Panc1 (cell line): ENCODE results near the gene RIMKLA. TPM values are rescaled to one million over a fixed set of nuclear protein-coding genes. Genes with fewer than 3 reads are reported as not detected.

Experiments used
- ATAC-seq: fragments of 200-7000 bp; cut with Tn5 transposase; 2 replicates; pipeline ENCODE4 v1.9.1; 2020; ENCODE audit warnings: mild to moderate bottlenecking, moderate library complexity
- BruUV-seq: library from RNA; stranded (reverse); fragments of 400-500 nt; replicated peaks from 2 replicates; lab custom pipeline; 2021; lab: Mats Ljungman, UMichigan
- CTCF ChIA-PET: fragments of 300-600 bp; sonication (Branson Sonifier 250); formaldehyde crosslinking; loops from one replicate; lab custom pipeline; 2022; ENCODE audit warnings: antibody characterized with exemption; lab: Charles Lee
- POLR2A ChIA-PET: fragments of 300-600 bp; sonication (Branson Sonifier 250); formaldehyde crosslinking; loops from one replicate; lab custom pipeline; 2022; ENCODE audit warnings: antibody characterized with exemption; lab: Charles Lee
- DNase-seq: peaks from one replicate; pipeline ENCODE4 v3.0.0-alpha.2; 2010; ENCODE audit warnings: low read depth, low spot score
- H3K27ac ChIP-seq: 2 replicates; pipeline ENCODE4 v1.5.1; 2011; ENCODE audit warnings: mild to moderate bottlenecking, low read length, inconsistent platforms
- H3K27me3 ChIP-seq: fragments of 200-500 bp; sonication (Bioruptor generic); 2 replicates; pipeline ENCODE4 v1.6.0; 2014; ENCODE audit warnings: low read length, inconsistent platforms; ENCODE audit not compliant: control insufficient read depth, insufficient read depth
- H3K36me3 ChIP-seq: fragments of 200-500 bp; sonication (Bioruptor generic); 2 replicates; pipeline ENCODE4 v1.5.1; 2014; ENCODE audit warnings: inconsistent platforms, mild to moderate bottlenecking, low read length, moderate library complexity; ENCODE audit not compliant: control insufficient read depth, insufficient read depth
- H3K4me1 ChIP-seq: 2 replicates; pipeline ENCODE4 v1.5.1; 2011; ENCODE audit warnings: inconsistent platforms, mild to moderate bottlenecking, low read length, moderate library complexity; ENCODE audit not compliant: control insufficient read depth, insufficient read depth
- H3K4me3 ChIP-seq, 2 experiments: 2 replicates each; pipeline ENCODE4 v1.5.1; 2011 to 2012; ENCODE audit warnings: low read depth in 2 of 2, low read length in 2 of 2, mild to moderate bottlenecking in 2 of 2, inconsistent platforms in 1 of 2, moderate library complexity in 1 of 2
- H3K9me3 ChIP-seq: fragments of 200-500 bp; sonication (Bioruptor generic); 2 replicates; pipeline ENCODE4 v1.5.1; 2014; ENCODE audit warnings: low read depth, mild to moderate bottlenecking, inconsistent platforms, low read length, moderate library complexity; ENCODE audit not compliant: control insufficient read depth, insufficient read depth
- POLR2AphosphoS5 ChIP-seq: IDR thresholded peaks from 2 replicates; pipeline ENCODE4 v1.6.1; 2012; ENCODE audit warnings: mild to moderate bottlenecking, low read depth, low read length, moderate library complexity
- REST ChIP-seq, 2 experiments: IDR thresholded peaks; 2 replicates each; pipeline ENCODE4 v1.6.1; 2011 to 2012; ENCODE audit warnings: low read depth in 2 of 2, control low read depth in 1 of 2, low read length in 1 of 2, mild to moderate bottlenecking in 1 of 2, moderate library complexity in 1 of 2; ENCODE audit not compliant: insufficient read depth in 1 of 2
- SIN3A ChIP-seq: IDR thresholded peaks from 2 replicates; pipeline ENCODE4 v1.6.1; 2012; ENCODE audit warnings: low read depth, mild to moderate bottlenecking, low read length, moderate library complexity, borderline replicate concordance; ENCODE audit not compliant: insufficient read depth
- TCF7L2 ChIP-seq: IDR thresholded peaks from 2 replicates; pipeline ENCODE4 v1.6.1; 2011; ENCODE audit warnings: mild to moderate bottlenecking, low read depth, low read length, inconsistent platforms
- in situ Hi-C: cut with HindIII; loops from 2 replicates; pipeline ENCODE4 v1.10.0; 2016; ENCODE audit warnings: low sequenced_read_pairs, low pct_unique_long_range_greater_than_20kb
- intact Hi-C: fragments of 100-400 bp; cut with micrococcal nuclease; formaldehyde crosslinking; loops from one replicate; pipeline ENCODE4 v1.10.0; 2022; ENCODE audit not compliant: unreplicated experiment
- total RNA-seq: library from RNA; stranded (reverse); gene quantifications from one replicate; pipeline ENCODE4 v1.2.1, GENCODE V29; 2021; ENCODE audit not compliant: unreplicated experiment
- TF ChIP-seq, protein P1 (sequence below): fragments of 450-650 bp; IDR thresholded peaks from 2 replicates; pipeline ENCODE4 v1.5.1; 2017; ENCODE audit warnings: mild to moderate bottlenecking

The RIMKLA gene
- total RNA-seq, 1 experiment from 2014 or later, result 13.6 TPM

DNA sequence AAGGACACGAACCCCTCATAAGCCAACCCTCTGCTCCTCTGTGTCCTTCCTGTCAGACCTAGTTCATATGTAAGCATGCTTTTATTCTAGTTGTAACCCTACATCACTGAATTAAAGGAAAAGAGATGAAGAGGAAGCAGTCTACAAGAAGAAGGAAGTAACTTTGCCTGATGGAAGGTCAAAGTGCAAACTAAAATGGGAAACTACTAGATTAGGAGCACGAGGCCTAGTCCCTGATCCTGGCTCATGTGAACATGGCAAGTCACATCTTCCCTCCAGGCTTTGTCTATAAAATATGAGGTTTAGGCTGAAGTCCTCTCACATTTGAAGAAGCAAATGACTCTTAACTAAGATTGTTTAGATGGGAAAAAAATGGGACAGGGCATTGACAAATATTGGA is 62.1 kb downstream of the RIMKLA start:
- Histone ChIP-seq H3K9me3 (no peaks in the 10 kb centered on the region), H3K27ac (no peak overlapping the region), H3K4me3 (no peak overlapping the region), H3K4me1 (no peaks in the 10 kb centered on the region), H3K27me3 (no peaks in the 10 kb centered on the region), H3K36me3 (no peaks in the 10 kb centered on the region)
- DNase-seq, result no peak
- ChIA-PET POLR2A (no interaction called here), CTCF (no interaction called here)
- ATAC-seq, result no peak
- no TSS peak for BruUV-seq
- TF ChIP-seq TCF7L2 (no peak), SIN3A (no peak), REST (IDR thresholded peaks at IDR 0.05; ENCODE audit: insufficient read depth in 1 of 2, low read depth in 2 of 2, low read length in 1 of 2) (no peak), POLR2AphosphoS5 (no peak)
- TF ChIP-seq, protein P1, sequence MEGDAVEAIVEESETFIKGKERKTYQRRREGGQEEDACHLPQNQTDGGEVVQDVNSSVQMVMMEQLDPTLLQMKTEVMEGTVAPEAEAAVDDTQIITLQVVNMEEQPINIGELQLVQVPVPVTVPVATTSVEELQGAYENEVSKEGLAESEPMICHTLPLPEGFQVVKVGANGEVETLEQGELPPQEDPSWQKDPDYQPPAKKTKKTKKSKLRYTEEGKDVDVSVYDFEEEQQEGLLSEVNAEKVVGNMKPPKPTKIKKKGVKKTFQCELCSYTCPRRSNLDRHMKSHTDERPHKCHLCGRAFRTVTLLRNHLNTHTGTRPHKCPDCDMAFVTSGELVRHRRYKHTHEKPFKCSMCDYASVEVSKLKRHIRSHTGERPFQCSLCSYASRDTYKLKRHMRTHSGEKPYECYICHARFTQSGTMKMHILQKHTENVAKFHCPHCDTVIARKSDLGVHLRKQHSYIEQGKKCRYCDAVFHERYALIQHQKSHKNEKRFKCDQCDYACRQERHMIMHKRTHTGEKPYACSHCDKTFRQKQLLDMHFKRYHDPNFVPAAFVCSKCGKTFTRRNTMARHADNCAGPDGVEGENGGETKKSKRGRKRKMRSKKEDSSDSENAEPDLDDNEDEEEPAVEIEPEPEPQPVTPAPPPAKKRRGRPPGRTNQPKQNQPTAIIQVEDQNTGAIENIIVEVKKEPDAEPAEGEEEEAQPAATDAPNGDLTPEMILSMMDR, result no peak
- intact Hi-C loops (no loop called here), in situ Hi-C loops (no loop called here)

- no peaks in the 10 kb centered on the region for H3K27me3 ChIP-seq
- POLR2A ChIA-PET, result no interaction called here
- intact Hi-C loops (no loop called here), in situ Hi-C loops (no loop called here)
- no peak for TF ChIP-seq REST (IDR thresholded peaks at IDR 0.05; ENCODE audit: insufficient read depth in 1 of 2, low read depth in 2 of 2, low read length in 1 of 2)
- TF ChIP-seq, protein P1, result no peak
- TF ChIP-seq POLR2AphosphoS5, result no peak
- no peak for TF ChIP-seq TCF7L2
- TF ChIP-seq SIN3A, result no peak
- no peak for ATAC-seq
- H3K4me1 ChIP-seq, result no peaks in the 10 kb centered on the region
- BruUV-seq, result no TSS peak
- no peak for DNase-seq
- H3K9me3 ChIP-seq, result no peaks in the 10 kb centered on the region
- CTCF ChIA-PET, result no interaction called here
- H3K4me3 ChIP-seq, result no peak overlapping the region
- no peaks in the 10 kb centered on the region for H3K36me3 ChIP-seq
- H3K27ac ChIP-seq, result no peak overlapping the region
These were observed 68.7 kb downstream of the RIMKLA start for GRCh38 chr1:42449256-42449655.
